DMS114 treated with DMSO at 0.1 percent for 48 hours (cell line): ENCODE results near the gene ITPK1.
A peak's percentile ranks its signal among the peaks of the same experiment; 100 is the strongest.

Source experiments
- DNase-seq: peaks from one replicate; lab custom pipeline; 2025; ENCODE audit not compliant: unreplicated experiment; lab: John Stamatoyannopoulos, UW

The ITPK1 gene

DNA sequence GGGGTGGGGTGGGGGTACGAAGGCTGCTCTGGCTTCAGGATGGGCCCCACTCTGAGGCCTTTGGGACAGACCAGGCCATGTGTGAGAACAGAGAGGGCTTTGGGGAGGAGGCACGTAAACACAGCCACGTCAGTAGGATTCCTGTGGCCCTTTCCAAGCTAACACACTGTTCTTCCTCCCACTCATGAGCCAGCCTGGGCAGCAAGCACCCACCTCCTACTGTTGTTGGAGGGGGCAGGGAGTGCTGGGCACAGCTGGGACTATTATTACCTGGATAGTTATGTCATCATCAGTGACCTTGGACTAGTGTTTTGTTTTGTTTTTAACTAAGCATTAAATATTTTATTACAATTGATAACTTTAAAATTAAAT lies 187.5 kb downstream of the ITPK1 start:
- DNase-seq, result no peak

GRCh38 chr14:92927349-92928257 lies 188.1 kb downstream of the ITPK1 start:
- no peak for DNase-seq

GRCh38 chr14:92926931-92927330 lies 188.8 kb downstream of the ITPK1 start:
- DNase-seq, result no peak

DNA sequence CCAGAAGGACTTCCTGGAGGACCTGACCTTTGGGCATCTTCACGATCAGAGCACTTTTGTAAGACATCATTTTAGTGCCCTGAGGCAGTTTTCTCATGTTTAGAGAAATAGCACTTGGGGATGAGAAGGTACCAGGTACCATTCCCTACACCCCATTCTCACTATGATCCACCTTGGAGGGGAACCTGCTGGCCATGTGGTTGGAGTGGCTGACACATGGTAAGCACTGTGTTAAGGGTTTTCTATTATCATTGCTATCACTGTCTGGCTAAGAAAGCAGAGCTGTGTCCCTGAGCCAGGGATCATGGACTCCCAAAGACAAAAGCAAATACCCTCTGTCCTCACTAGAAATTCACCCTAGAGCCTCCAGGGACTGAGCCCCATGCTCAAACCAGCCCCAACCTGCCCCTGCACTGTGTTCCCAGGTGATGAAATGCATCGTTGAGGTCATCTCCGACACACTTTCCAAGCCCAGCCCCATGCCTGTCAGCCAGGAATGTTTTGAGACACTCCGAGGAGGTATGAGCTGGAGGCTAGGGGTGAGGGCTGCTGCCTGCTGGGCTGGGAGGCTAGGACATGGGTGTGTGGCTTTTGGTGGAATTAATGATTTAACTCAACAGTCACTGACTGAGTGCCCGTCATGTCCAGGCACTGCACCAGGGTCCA lies 189.4 kb downstream of the ITPK1 start:
- no peak for DNase-seq

GRCh38 chr14:92925446-92925845 lies 190.3 kb downstream of the ITPK1 start:
- no peak for DNase-seq

- no peak for DNase-seq
Measured at GRCh38 chr14:92924247-92924646, 191.5 kb downstream of the ITPK1 start.

DNA sequence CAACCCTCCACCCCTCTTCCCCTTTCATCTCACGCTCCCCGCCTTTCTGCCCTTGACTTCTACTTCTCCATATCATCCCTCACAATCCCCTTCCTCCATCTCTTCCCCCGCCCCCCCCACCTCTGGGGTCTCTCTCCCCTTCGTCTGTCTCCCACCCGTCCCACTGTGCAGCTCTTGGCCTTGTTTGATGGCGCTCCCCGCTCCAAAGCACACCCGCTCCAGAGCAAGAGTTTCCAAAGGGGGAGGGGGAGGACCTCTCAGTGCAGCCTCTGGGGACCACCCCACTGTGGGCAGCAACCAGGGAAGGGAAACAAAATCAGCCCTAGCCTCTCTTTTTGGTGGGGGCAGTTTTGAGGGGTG lies 192.0 kb downstream of the ITPK1 start:
- no peak for DNase-seq

DNA sequence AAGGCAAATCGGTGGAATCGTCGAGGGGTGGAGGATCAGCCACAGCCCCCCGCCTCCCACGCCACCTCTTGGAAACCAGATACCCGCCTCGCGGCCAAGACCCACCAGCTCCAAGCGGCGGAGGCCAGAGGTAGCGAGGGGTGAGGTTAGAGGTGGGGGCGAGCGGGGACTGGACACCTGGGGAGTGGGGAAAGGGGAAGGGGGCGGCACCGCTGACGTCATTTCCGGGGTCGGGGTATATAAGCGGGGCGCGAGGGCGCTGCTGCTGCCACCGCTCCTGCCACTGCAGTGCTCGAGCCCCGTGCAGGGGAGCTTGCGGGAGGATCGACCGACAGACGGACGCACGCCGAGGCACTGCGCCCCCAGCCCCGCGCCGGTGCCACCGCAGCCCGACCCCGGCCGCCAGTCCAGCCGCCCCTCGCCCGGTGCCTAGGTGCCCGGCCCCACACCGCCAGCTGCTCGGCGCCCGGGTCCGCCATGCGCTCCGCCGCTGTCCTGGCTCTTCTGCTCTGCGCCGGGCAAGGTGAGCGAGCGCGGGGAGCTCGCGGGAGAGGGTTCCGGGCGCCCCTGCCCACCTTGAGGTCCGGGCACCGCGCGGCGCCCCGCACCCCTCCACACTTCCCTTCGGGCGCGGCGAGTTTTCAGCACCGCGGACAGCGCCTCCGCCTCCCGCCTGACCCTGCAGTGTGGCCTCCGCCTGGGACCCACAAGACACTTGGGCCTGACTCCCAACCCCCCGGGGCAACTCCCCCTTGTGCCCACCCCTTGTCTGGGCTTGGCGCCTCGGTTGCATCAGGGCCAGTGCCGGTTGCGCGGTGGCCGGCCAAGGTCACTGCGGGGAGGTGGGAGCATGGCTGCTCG lies 192.6 kb downstream of the ITPK1 start, which contains the start of gene CHGA:
Gene CHGA, plus strand, starts transcription at position 268 of the 861 bp plus-strand sequence. Its CDS starts 210 bp downstream, at position 478.
- peak; percentile 3 for DNase-seq

GRCh38 chr14:92922155-92922735 lies 193.5 kb downstream of the ITPK1 start:
- DNase-seq, result no peak

DNA sequence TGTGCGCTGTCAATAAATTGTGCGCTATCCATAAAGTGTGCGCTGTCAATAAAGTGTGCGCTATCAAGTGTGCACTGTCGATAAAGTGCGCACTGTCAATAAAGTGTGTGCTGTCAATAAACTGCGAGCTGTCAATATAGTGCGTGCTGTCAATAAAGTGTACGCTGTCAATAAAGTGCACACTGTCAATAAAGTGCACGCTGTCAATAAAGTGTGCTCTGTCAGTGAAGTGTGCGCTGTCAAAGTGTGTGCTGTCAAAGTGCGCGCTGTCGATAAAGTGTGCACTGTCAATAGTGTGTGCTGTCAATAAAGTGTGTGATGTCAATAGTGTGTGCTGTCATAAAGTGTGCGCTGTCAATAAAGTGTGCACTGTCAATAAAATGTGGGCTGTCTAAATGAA lies 195.7 kb downstream of the ITPK1 start:
- DNase-seq, result no peak

DNA sequence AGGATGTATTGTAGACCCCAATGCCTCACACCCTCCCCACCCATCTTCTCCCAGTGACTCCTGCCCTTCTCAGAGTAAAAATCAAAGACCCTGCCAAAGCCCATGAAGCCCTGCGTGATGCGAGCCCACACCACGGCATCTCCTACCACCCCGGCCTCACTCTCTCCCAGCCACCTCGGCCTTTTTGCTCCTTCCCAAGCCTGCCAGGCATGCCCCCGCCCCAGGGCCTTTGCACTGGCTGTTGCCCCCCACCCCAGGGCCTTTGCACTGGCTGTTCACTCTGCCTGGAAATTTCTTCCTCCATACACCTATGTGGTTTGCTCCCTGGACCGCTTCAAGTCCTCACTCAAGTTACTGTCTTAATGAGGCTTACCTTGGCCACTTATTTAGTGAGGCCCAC lies 197.8 kb downstream of the ITPK1 start:
- no peak for DNase-seq

DNA sequence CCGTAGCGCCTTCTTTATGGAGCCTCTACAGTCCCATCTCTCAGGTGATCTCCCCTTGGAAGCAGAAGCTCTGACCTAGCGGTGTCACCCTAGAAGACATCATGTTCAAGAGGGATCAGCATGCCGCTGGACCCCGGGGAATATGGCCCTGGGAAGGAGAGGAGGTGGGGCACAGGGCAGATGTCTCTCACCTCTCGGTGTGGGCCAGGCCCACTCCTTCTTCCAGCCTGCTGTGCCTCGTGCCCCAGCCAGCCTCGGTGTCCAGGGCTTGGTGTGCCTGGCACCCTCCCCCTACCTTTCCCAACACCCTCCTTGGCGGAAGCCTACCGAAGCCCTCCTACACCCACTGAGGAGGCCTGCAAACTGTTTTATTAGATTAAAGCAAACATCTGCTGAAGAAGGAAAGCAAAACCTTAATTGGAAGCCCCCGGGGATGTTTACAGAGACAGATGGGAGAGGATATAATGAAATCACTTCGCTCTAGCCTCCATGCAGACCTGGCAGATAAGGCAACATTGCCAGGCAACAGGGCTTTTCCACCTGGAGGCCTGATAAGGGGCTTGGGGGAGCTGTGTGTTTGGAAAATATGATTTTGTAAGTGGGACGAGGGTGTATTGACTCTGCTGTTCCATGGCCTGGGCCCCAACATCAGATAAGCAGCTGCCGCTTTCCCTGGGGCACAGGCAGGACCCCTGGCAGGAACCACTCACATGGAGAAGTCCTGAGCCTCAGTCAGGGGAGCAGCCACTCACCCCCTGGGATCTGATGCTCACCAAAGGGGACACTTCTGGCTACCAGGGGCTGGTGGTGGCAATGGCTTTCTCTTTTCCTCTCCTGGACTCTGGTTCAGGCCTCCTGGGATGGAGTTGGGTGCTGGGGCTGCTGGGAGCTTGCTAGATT lies 198.4 kb downstream of the ITPK1 start:
- no peak for DNase-seq

- DNase-seq, result no peak
Measured at GRCh38 chr14:92916201-92916600, 199.5 kb downstream of the ITPK1 start.

DNA sequence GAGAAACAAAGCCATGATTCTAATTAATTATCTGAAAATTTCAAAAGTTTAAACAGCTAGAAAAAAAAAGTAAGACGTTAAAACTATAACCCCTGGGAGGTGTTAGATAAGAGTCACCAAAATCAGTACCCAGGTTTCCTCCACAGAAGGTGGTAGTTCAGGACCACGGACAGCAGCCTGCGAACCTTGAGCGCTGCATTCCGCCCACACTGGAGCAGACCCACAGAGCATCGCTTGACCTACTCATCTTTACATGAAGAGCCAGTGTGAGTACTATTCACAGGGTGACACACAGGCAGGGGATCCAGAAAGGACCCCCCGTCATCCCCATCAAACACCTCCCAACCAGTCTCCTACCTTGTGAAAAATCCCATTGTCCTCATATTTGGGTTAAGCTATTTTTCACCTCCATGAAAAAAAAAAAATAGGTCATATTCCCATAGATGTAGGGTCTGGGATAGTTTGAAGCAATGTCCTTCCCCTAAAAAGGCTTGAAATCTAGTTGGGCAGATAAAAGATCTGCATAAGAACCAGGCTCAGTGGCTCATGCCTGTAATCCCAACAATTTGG lies 201.6 kb downstream of the ITPK1 start:
- DNase-seq, result no peak

DNA sequence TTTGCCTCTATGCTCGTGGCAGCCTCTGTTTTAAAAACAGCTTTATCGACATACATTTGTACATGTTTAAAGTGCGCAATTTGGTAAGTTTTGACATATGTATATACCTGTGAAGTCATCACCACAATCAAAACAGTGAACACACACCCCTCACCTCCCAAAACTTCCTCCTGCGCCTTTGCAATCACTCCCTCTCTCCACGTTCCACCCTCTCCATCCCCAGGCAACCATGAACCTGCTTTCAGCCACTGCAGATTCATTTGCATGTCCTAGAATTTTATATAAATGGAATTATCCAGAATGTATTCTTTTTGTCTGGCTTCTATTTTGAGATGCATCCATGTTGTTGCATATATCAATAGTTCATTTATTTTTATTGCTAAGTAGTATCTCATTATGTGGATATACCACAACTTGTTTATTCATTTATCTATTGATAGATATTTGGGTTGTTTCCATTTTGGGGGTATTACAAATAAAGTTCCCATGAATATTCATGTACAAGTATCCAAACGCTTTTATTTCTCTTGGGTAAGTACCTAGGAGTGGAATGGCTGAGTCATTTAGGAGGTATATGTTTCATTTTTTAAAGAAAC lies 208.3 kb downstream of the ITPK1 start:
- DNase-seq, result no peak

DNA sequence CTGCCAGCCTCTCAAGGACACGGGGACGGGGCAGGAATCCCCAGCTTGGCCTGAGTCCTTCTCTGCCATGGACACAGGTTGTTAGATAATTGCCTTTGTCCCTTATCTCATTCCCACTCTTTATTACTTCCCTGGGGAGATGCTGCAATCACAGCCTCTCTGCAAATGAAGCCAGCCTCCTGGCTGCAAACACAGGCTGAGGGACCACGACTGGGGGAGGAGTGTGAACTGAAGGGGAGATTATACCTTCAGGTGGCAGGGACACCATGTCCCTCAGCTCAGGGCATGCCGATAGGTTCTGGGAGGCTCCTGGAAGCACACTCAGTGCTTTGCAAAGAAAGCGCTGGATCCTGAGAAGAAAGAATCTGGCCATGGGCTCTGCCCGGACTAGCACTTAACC lies 208.9 kb downstream of the ITPK1 start:
- no peak for DNase-seq

DNA sequence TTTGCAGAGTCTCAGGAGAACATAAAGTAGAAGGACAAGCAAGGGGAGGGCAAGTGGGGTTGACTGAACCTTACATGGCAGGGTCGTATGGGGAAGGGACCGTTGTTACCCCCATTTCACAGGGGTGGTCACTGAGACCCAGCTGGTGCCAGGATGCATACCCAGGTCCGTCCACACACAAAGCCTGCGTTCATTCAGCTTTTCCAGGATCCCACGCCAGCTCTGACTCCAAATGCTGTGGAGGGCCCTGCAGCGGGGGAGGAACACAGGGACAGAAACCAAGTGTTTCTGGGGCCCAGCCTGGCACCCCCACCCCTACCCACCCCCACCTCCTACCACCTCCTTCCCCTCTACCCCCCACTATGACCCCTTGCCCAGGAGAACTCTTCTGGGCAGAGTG lies 209.3 kb downstream of the ITPK1 start:
- no peak for DNase-seq

GRCh38 chr14:92905667-92906066 lies 210.1 kb downstream of the ITPK1 start:
- no peak for DNase-seq

DNA sequence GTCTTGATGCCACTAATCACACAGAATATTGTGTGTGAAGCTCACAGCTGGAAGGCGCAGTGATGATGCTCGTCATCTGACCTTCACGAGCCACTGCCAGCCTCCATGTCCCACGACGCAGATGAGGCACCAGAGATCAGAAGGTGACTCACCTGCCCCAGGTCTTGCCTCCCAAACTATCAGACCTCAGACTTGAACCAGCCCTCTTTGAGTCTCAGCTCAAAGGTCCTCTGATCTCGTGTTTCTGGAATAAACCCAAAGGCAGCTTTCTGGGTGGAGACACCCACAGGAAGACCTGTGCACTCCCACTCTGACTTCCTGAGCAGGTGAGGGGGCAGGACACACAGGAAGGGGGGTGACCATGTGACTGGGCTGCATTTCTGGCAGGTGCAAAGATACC lies 212.4 kb downstream of the ITPK1 start:
- DNase-seq, result no peak
